CD14-positive monocyte (primary cell): ENCODE data around the gene AHSG. TPM values are rescaled to one million over a fixed set of nuclear protein-coding genes. Genes with fewer than 3 reads are reported as not detected.

Experiments used
- DNase-seq, 3 donors: peaks; one replicate each; pipeline ENCODE4 v3.0.0-alpha.2; 2011 to 2022
- H2AFZ ChIP-seq: 2 replicates; pipeline ENCODE4 v1.6.0; 2012; ENCODE audit warnings: mild to moderate bottlenecking, low read depth, low read length, inconsistent platforms; ENCODE audit not compliant: insufficient read depth, poor library complexity, severe bottlenecking
- H3K27ac ChIP-seq, 2 donors: 1 replicate in 1 of 2; 2 replicates in 1 of 2; pipeline ENCODE4 v1.5.1; 2012 to 2013; ENCODE audit warnings: low read length in 2 of 2, control low read depth in 1 of 2, inconsistent platforms in 1 of 2, low read depth in 1 of 2, mild to moderate bottlenecking in 1 of 2
- H3K27me3 ChIP-seq, 2 donors: one replicate each; pipeline versions ENCODE4 v1.6.0 to v1.6.1; 2011 to 2013; ENCODE audit warnings: low read length in 2 of 2; ENCODE audit not compliant: control insufficient read depth in 2 of 2, insufficient read depth in 2 of 2
- H3K36me3 ChIP-seq, 2 donors: replicated peaks in 1 of 2; 1 replicate in 1 of 2; 2 replicates in 1 of 2; pipeline versions ENCODE4 v1.5.1 to v1.6.1; 2012 to 2013; ENCODE audit warnings: low read length in 2 of 2, control low read depth in 1 of 2, inconsistent platforms in 1 of 2, mild to moderate bottlenecking in 1 of 2; ENCODE audit not compliant: insufficient read depth in 2 of 2, control insufficient read depth in 1 of 2
- H3K4me1 ChIP-seq, 2 donors: 1 replicate in 1 of 2; 2 replicates in 1 of 2; pipeline versions ENCODE4 v1.5.1 to v1.6.1; 2012 to 2013; ENCODE audit warnings: low read length in 2 of 2, control low read depth in 1 of 2, inconsistent platforms in 1 of 2, mild to moderate bottlenecking in 1 of 2, moderate library complexity in 1 of 2; ENCODE audit not compliant: insufficient read depth in 2 of 2, control insufficient read depth in 1 of 2
- H3K4me2 ChIP-seq: replicated peaks from 2 replicates; pipeline ENCODE3; 2012; ENCODE audit warnings: low read length, moderate library complexity, mild to moderate bottlenecking; ENCODE audit not compliant: poor library complexity, severe bottlenecking; ENCODE audit errors: extremely low read depth
- H3K4me3 ChIP-seq, 3 experiments: fragments of 200-600 bp in 1 of 3; sonication (generic) in 1 of 3; replicated peaks in 1 of 3; 1 replicate in 2 of 3; 2 replicates in 1 of 3; pipeline ENCODE4 v1.5.1; 2011 to 2013; ENCODE audit warnings: low read length in 3 of 3, mild to moderate bottlenecking in 3 of 3, control low read depth in 2 of 3, low read depth in 2 of 3, inconsistent platforms in 1 of 3, moderate library complexity in 1 of 3
- H3K79me2 ChIP-seq: 2 replicates; pipeline ENCODE4 v1.6.0; 2012; ENCODE audit warnings: mild to moderate bottlenecking, control low read depth, inconsistent platforms, low read length, moderate library complexity; ENCODE audit not compliant: insufficient read depth
- H3K9ac ChIP-seq: 2 replicates; pipeline ENCODE4 v1.6.0; 2017; ENCODE audit warnings: low read length, mild to moderate bottlenecking; ENCODE audit not compliant: insufficient read depth, poor library complexity, severe bottlenecking
- H3K9me3 ChIP-seq, 2 donors: replicated peaks in 1 of 2; 1 replicate in 1 of 2; 2 replicates in 1 of 2; pipeline versions ENCODE4 v1.5.1 to v1.6.1; 2012 to 2013; ENCODE audit warnings: low read length in 2 of 2, control low read depth in 1 of 2; ENCODE audit not compliant: control insufficient read depth in 1 of 2, insufficient read depth in 1 of 2
- H4K20me1 ChIP-seq: 2 replicates; pipeline ENCODE4 v1.6.0; 2012; ENCODE audit warnings: mild to moderate bottlenecking, low read length, control low read depth, moderate library complexity; ENCODE audit not compliant: insufficient read depth
- H3K27ac Mint-ChIP-seq, 7 donors: one replicate each; pipeline ENCODE4 v1.8.0; 2020; ENCODE audit warnings: mild to moderate bottlenecking in 7 of 7, mixed read lengths in 7 of 7, moderate library complexity in 6 of 7, inconsistent platforms in 2 of 7
- H3K27me3 Mint-ChIP-seq, 3 donors: one replicate each; pipeline ENCODE4 v1.8.0; 2021 to 2022; ENCODE audit warnings: low read depth in 3 of 3, mild to moderate bottlenecking in 3 of 3, mixed read lengths in 3 of 3, moderate library complexity in 3 of 3, inconsistent platforms in 1 of 3
- H3K36me3 Mint-ChIP-seq, 2 donors: one replicate each; pipeline ENCODE4 v1.8.0; 2020; ENCODE audit warnings: mixed read lengths in 2 of 2, inconsistent platforms in 1 of 2, mild to moderate bottlenecking in 1 of 2
- H3K4me1 Mint-ChIP-seq: one replicate; pipeline ENCODE4 v1.8.0; 2020; ENCODE audit warnings: mild to moderate bottlenecking, mixed read lengths
- H3K4me3 Mint-ChIP-seq, 2 donors: one replicate each; pipeline ENCODE4 v1.8.0; 2020; ENCODE audit warnings: mild to moderate bottlenecking in 2 of 2, mixed read lengths in 2 of 2, moderate library complexity in 1 of 2
- H3K9me3 Mint-ChIP-seq, 7 donors: one replicate each; pipeline ENCODE4 v1.8.0; 2020 to 2022; ENCODE audit warnings: mixed read lengths in 7 of 7, mild to moderate bottlenecking in 6 of 7, moderate library complexity in 6 of 7, inconsistent platforms in 2 of 7
- CTCF ChIP-seq: fragments of 200-600 bp; IDR thresholded peaks from one replicate; pipeline ENCODE4 v1.8.0; 2022; ENCODE audit warnings: antibody characterized with exemption, mild to moderate bottlenecking
- WGBS: methylation state at CpG from one replicate; pipeline ENCODE4 v1.1.5; 2013; ENCODE audit warnings: missing lambda C conversion rate; ENCODE audit not compliant: insufficient coverage; 5-methylcytosine and 5-hydroxymethylcytosine counted together
- intact Hi-C, 2 donors: fragments of 100-400 bp; cut with micrococcal nuclease; formaldehyde crosslinking; loops; one replicate each; pipeline versions ENCODE4 v1.15.0 to v1.15.1; 2023
- polyA plus RNA-seq, 3 donors: library from polyadenylated mRNA; depleted of rRNA in 1 of 3; unstranded in 2 of 3; stranded (reverse) in 1 of 3; fragments of 300-500 nt in 2 of 3; fragments of >200 nt in 1 of 3; fragmentation: Illumina TruSeq in 2 of 3; gene quantifications; 1 replicate in 2 of 3; 2 replicates in 1 of 3; pipeline ENCODE4 v1.2.3, GENCODE V29; 2012 to 2021

Gene AHSG
- polyA plus RNA-seq, 3 donors, result not detected

GRCh38 chr3:186628756-186629155 is 15.9 kb downstream of the AHSG start:
- intact Hi-C loops, result no loop called here
- no peaks in the 10 kb centered on the region for H3K4me1 Mint-ChIP-seq
- H3K27me3 Mint-ChIP-seq, result peaks cover 4 to 9% (median 6%) of the 10 kb centered on the region in 3 donors
- no peaks in the 10 kb centered on the region for H3K36me3 Mint-ChIP-seq
- DNase-seq, result no peak
- Histone ChIP-seq H3K4me1 (no peaks in the 10 kb centered on the region), H2AFZ (no peak overlapping the region), H3K79me2 (no peaks in the 10 kb centered on the region), H3K9me3 (no peaks in the 10 kb centered on the region), H4K20me1 (no peaks in the 10 kb centered on the region), H3K9ac (no peak overlapping the region), H3K27me3 (peaks cover 0 to 2% of the 10 kb centered on the region in 2 donors), H3K4me3 (no peak overlapping the region), H3K27ac (no peak overlapping the region), H3K4me2 (no peak overlapping the region), H3K36me3 (no peaks in the 10 kb centered on the region)
- no peak for TF ChIP-seq CTCF
- H3K9me3 Mint-ChIP-seq, result peaks cover 0 to 4% (median 0%) of the 10 kb centered on the region in 7 donors
- H3K27ac Mint-ChIP-seq, result no peak overlapping the region
- WGBS, result no CpG with 5 or more reads among the region's 7 CpGs
- H3K4me3 Mint-ChIP-seq, result no peak overlapping the region

GRCh38 chr3:186630950-186631641 is 18.2 kb downstream of the AHSG start:
- Mint-ChIP-seq H3K27ac (no peak overlapping the region), H3K9me3 (peaks cover 0 to 4% (median 0%) of the 10 kb centered on the region in 7 donors), H3K4me1 (no peaks in the 10 kb centered on the region), H3K36me3 (no peaks in the 10 kb centered on the region), H3K27me3 (peaks cover 4 to 9% (median 6%) of the 10 kb centered on the region in 3 donors), H3K4me3 (no peak overlapping the region)
- H3K9ac ChIP-seq, result no peak overlapping the region
- H3K4me2 ChIP-seq, result no peak overlapping the region
- H3K79me2 ChIP-seq, result no peaks in the 10 kb centered on the region
- no peak overlapping the region for H3K4me3 ChIP-seq
- H3K27me3 ChIP-seq, result peaks cover 0 to 2% of the 10 kb centered on the region in 2 donors
- 78% methylated on average over 5 of the region's 6 CpGs for WGBS
- H3K9me3 ChIP-seq, result no peaks in the 10 kb centered on the region
- no peak for DNase-seq
- H4K20me1 ChIP-seq, result no peaks in the 10 kb centered on the region
- H3K36me3 ChIP-seq, result no peaks in the 10 kb centered on the region
- no peak overlapping the region for H3K27ac ChIP-seq
- no peaks in the 10 kb centered on the region for H3K4me1 ChIP-seq
- no peak overlapping the region for H2AFZ ChIP-seq
- intact Hi-C loops, result no loop called here
- no peak for TF ChIP-seq CTCF
